ENCODE results near the gene B4GALNT2.

DNA sequence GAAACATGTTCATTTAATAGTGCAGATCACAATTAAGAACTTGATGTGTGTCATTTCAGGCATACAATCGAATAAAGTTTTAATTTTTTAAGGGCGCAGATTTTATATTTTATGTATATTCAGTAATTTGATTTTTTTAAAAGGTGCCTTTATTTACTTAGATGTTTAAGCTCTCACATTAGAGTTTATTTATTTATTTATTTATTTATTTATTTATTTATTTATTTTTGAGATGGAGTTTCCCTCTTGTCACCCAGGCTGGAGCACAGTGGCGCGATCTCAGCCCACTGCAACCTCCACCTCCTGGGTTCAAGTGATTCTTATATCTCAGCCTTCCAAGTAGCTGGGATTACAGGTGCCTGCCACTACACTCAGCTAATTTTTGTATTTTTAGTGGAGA, 3.8 kb downstream of the B4GALNT2 start:
- TF ChIP-seq GATA3 (IDR thresholded peaks at IDR 0.05; ENCODE audit: low read depth, low read length) = no peak
- TF ChIP-seq GATA2 (IDR thresholded peaks at IDR 0.05; ENCODE audit: low read depth, low read length) = no peak
